H1 (cell line): ENCODE data around the gene LSM6. TPM values are rescaled to one million over a fixed set of nuclear protein-coding genes. Genes with fewer than 3 reads are reported as not detected.

Experiments used
- ATF2 ChIP-seq: IDR thresholded peaks from 2 replicates; pipeline ENCODE4 v1.6.1; 2012; ENCODE audit warnings: low read length, inconsistent platforms
- BCL11A ChIP-seq, 2 experiments: IDR thresholded peaks; one replicate each; pipeline ENCODE4 v1.6.1; 2011; ENCODE audit warnings: low read depth in 2 of 2, low read length in 2 of 2, mild to moderate bottlenecking in 2 of 2
- CHD1 ChIP-seq: IDR thresholded peaks from 2 replicates; pipeline ENCODE4 v1.6.1; 2012; ENCODE audit warnings: low read depth, low read length, improper control_type of control experiment
- CHD2 ChIP-seq: IDR thresholded peaks from 2 replicates; pipeline ENCODE4 v1.6.1; 2012; ENCODE audit warnings: low read length, improper control_type of control experiment
- CREB1 ChIP-seq: IDR thresholded peaks from 2 replicates; pipeline ENCODE4 v1.6.1; 2012; ENCODE audit warnings: inconsistent platforms
- CTBP2 ChIP-seq: IDR thresholded peaks from 2 replicates; pipeline ENCODE4 v1.7.0; 2011; ENCODE audit warnings: borderline replicate concordance, mild to moderate bottlenecking, moderate library complexity, mixed read lengths, low read length; ENCODE audit not compliant: insufficient read depth, insufficient read length
- GABPA ChIP-seq: IDR thresholded peaks from 2 replicates; pipeline ENCODE4 v1.6.1; 2011; ENCODE audit warnings: mild to moderate bottlenecking, low read length, moderate library complexity, borderline replicate concordance; ENCODE audit not compliant: insufficient read depth
- JUN ChIP-seq: IDR thresholded peaks from 2 replicates; pipeline ENCODE4 v1.6.1; 2011; ENCODE audit warnings: low read depth, mild to moderate bottlenecking, improper control_type of control experiment, low read length
- KDM5A ChIP-seq: fragments of 200-600 bp; IDR thresholded peaks from 2 replicates; pipeline ENCODE4 v1.7.1; 2012; ENCODE audit warnings: mild to moderate bottlenecking, low read length, inconsistent platforms, mixed read lengths
- MAFK ChIP-seq: IDR thresholded peaks from 2 replicates; pipeline ENCODE4 v1.6.1; 2012; ENCODE audit warnings: low read depth, mild to moderate bottlenecking, improper control_type of control experiment, low read length
- NRF1 ChIP-seq: IDR thresholded peaks from 2 replicates; pipeline ENCODE4 v1.6.1; 2011; ENCODE audit warnings: mild to moderate bottlenecking, low read depth, low read length, improper control_type of control experiment
- POU5F1 ChIP-seq: IDR thresholded peaks from 2 replicates; pipeline ENCODE4 v1.6.1; 2011; ENCODE audit warnings: low read depth, mild to moderate bottlenecking, low read length, moderate library complexity
- RAD21 ChIP-seq, 2 experiments: IDR thresholded peaks in 1 of 2; conservative IDR thresholded peaks in 1 of 2; 2 replicates each; pipeline ENCODE4 v1.6.1; 2011; ENCODE audit warnings: low read depth in 2 of 2, low read length in 2 of 2, improper control_type of control experiment in 1 of 2, inconsistent platforms in 1 of 2, mild to moderate bottlenecking in 1 of 2, moderate library complexity in 1 of 2
- RBBP5 ChIP-seq: IDR thresholded peaks from 2 replicates; pipeline ENCODE4 v1.7.1; 2012; ENCODE audit warnings: low read depth, mild to moderate bottlenecking, inconsistent platforms, low read length, moderate library complexity, borderline replicate concordance
- RNF2 ChIP-seq: fragments of 200-900, 300-1000 bp; sonication (generic); IDR thresholded peaks from 2 replicates; pipeline ENCODE4 v1.7.1; 2016; ENCODE audit warnings: borderline replicate concordance, low read depth, mild to moderate bottlenecking, antibody characterized with exemption, low read length; ENCODE audit not compliant: poor library complexity, severe bottlenecking; ENCODE audit errors: missing control alignments
- RXRA ChIP-seq: IDR thresholded peaks from 2 replicates; pipeline ENCODE4 v1.6.1; 2011; ENCODE audit warnings: low read depth, mild to moderate bottlenecking, low read length, moderate library complexity; ENCODE audit not compliant: insufficient read depth
- SIX5 ChIP-seq: IDR thresholded peaks from 2 replicates; pipeline ENCODE4 v1.6.1; 2011; ENCODE audit warnings: mild to moderate bottlenecking, low read depth, low read length
- SP1 ChIP-seq: IDR thresholded peaks from 2 replicates; pipeline ENCODE4 v1.6.1; 2011; ENCODE audit warnings: low read depth, low read length
- SP2 ChIP-seq: IDR thresholded peaks from 2 replicates; pipeline ENCODE4 v1.6.1; 2012; ENCODE audit warnings: mild to moderate bottlenecking, low read length, inconsistent platforms
- TAF1 ChIP-seq: IDR thresholded peaks from 2 replicates; pipeline ENCODE4 v1.6.1; 2011; ENCODE audit warnings: mild to moderate bottlenecking, low read depth, low read length
- TEAD4 ChIP-seq: IDR thresholded peaks from 2 replicates; pipeline ENCODE4 v1.6.1; 2012; ENCODE audit warnings: low read depth, low read length, inconsistent platforms, mixed read lengths
- ZNF274 ChIP-seq: IDR thresholded peaks from 2 replicates; pipeline ENCODE4 v1.7.0; 2012; ENCODE audit warnings: low read length, borderline replicate concordance; ENCODE audit errors: extremely low read depth
- polyA plus RNA-seq, 7 experiments: library from polyadenylated mRNA; depleted of rRNA in 3 of 7; stranded (reverse) in 5 of 7; unstranded in 2 of 7; fragments of >200 nt in 5 of 7; fragments of 200-250 nt in 2 of 7; gene quantifications; 1 replicate in 5 of 7; 2 replicates in 1 of 7; 4 replicates in 1 of 7; pipeline versions ENCODE4 v1.2.1 to v1.2.3, GENCODE V29; 2011 to 2013; ENCODE audit warnings: missing spikeins in 2 of 7, mixed read lengths in 2 of 7
- total RNA-seq: library from RNA; stranded (reverse); fragmentation: NEBNext Ultra II Directional; extraction: Animal tissue kit (Norgen Biotek cat#: 25700); gene quantifications from 2 replicates; pipeline ENCODE4 v1.2.1, GENCODE V29; 2021

LSM6 gene
- total and polyA plus RNA-seq, 2 of the 8 experiments (the other 6 are each of a cell fraction or from before 2014, with no cell fraction given) = 40.2 to 63.4 TPM

GRCh38 chr4:146175541-146176453, at the start of gene LSM6 (continued):
- TF ChIP-seq SP2 (no peak), RNF2 (no peak), RAD21 (IDR thresholded peaks at IDR 0.05 in 1 of 2, conservative IDR thresholded peaks at IDR 0.05 in 1 of 2; ENCODE audit: low read depth in 2 of 2, low read length in 2 of 2) (peak in 1 of 2 experiments; percentile 1; a peak in 1 of 4 replicates), JUN (no peak), SIX5 (no peak), BCL11A (IDR thresholded peaks at IDR 0.05; ENCODE audit: low read depth in 2 of 2, low read length in 2 of 2) (no peak), SP1 (no peak), CREB1 (no peak), TAF1 (peak; percentile 81), TEAD4 (0 out of 2 replicates have a peak, but pooled peaks have one; percentile 14), KDM5A (no peak), POU5F1 (no peak), CTBP2 (no peak), RXRA (no peak), GABPA (no peak), RBBP5 (peak; percentile 96; the same call in 1 of the 2 replicates), CHD2 (no peak; the same call in 1 of the 2 replicates), ZNF274 (no peak), CHD1 (no peak), NRF1 (no peak), MAFK (no peak), ATF2 (no peak)
